ENCODE measurements around the gene ATF7.

Gene ATF7

GRCh38 chr12:53586745-53587144 is 39.4 kb downstream of the ATF7 start:
- Histone ChIP-seq H3K4me2 (ENCODE audit: low read length) (no peak overlapping the region), H3K4me3 (ENCODE audit: low read length) (no peak overlapping the region), H4K20me1 (ENCODE audit: control insufficient read depth, insufficient read depth, low read depth, low read length) (no peaks in the 10 kb centered on the region), H3K79me2 (ENCODE audit: control insufficient read depth, low read length) (no peaks in the 10 kb centered on the region), H3K9me3 (ENCODE audit: control insufficient read depth, insufficient read depth, low read length) (no peaks in the 10 kb centered on the region), H3K36me3 (ENCODE audit: control insufficient read depth, low read length) (no peaks in the 10 kb centered on the region), H3K9me2 (replicated peaks; ENCODE audit: control insufficient read depth, low read length) (no peaks in the 10 kb centered on the region), H3K4me1 (ENCODE audit: control insufficient read depth, low read length) (no peaks in the 10 kb centered on the region), H3K27me3 (ENCODE audit: control insufficient read depth, low read length) (no peaks in the 10 kb centered on the region), H3F3A (ENCODE audit: control insufficient read depth, insufficient read depth) (no peaks in the 10 kb centered on the region), H3K27ac (ENCODE audit: low read depth, low read length) (no peak overlapping the region)
- TF ChIP-seq EZH2phosphoT487 (IDR thresholded peaks at IDR 0.05; ENCODE audit: borderline replicate concordance, low read length) (no peak), CTCF (IDR thresholded peaks at IDR 0.05; ENCODE audit: low read depth, low read length, poor library complexity, severe bottlenecking) (no peak)

DNA sequence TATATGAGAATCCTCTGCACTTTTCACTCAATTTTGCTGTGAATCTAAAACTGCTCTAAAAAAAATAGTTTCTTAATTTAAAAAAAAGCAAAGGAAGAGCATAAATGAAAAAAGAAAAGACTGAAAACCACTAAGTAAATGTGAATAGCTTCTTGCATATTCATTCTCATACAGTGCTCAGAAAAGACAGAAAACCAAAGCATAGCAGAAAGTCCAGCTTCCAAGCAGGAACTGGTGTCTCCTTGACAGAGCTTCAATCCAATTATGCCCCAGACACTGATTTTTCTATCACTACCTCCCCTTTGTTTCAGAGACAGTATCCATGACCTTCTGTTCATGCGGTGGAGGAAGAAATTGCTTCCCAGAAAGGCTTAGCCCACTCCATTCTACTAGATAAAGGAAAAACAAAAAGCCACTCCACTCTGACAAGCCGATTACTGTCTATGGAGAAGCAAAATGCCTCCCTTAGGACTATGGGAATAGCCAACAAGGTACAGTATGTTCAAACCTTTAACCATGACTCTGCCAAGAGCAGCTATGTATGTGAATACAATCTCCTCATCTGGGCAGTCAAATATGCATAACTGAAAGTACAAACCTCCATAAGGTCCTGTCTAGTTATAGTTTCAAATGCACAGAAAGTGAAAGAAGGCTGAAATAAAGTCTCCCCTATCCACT is 40.6 kb downstream of the ATF7 start:
- H3F3A ChIP-seq (ENCODE audit: control insufficient read depth, insufficient read depth): no peaks in the 10 kb centered on the region
- H3K4me3 ChIP-seq (ENCODE audit: low read length): no peak overlapping the region
- no peaks in the 10 kb centered on the region for H3K9me3 ChIP-seq (ENCODE audit: control insufficient read depth, insufficient read depth, low read length)
- H3K27me3 ChIP-seq (ENCODE audit: control insufficient read depth, low read length): no peaks in the 10 kb centered on the region
- no peaks in the 10 kb centered on the region for H3K36me3 ChIP-seq (ENCODE audit: control insufficient read depth, low read length)
- no peaks in the 10 kb centered on the region for H3K4me1 ChIP-seq (ENCODE audit: control insufficient read depth, low read length)
- no peaks in the 10 kb centered on the region for H3K9me2 ChIP-seq (replicated peaks; ENCODE audit: control insufficient read depth, low read length)
- H3K27ac ChIP-seq (ENCODE audit: low read depth, low read length): no peak overlapping the region
- TF ChIP-seq EZH2phosphoT487 (IDR thresholded peaks at IDR 0.05; ENCODE audit: borderline replicate concordance, low read length): no peak
- H3K79me2 ChIP-seq (ENCODE audit: control insufficient read depth, low read length): no peaks in the 10 kb centered on the region
- H3K4me2 ChIP-seq (ENCODE audit: low read length): no peak overlapping the region
- no peaks in the 10 kb centered on the region for H4K20me1 ChIP-seq (ENCODE audit: control insufficient read depth, insufficient read depth, low read depth, low read length)

GRCh38 chr12:53579545-53579955 is 46.6 kb downstream of the ATF7 start:
- no peaks in the 10 kb centered on the region for H4K20me1 ChIP-seq (ENCODE audit: control insufficient read depth, insufficient read depth, low read depth, low read length)
- no peaks in the 10 kb centered on the region for H3K9me3 ChIP-seq (ENCODE audit: control insufficient read depth, insufficient read depth, low read length)
- no peak overlapping the region for H3K27ac ChIP-seq (ENCODE audit: low read depth, low read length)
- no peak overlapping the region for H3K4me2 ChIP-seq (ENCODE audit: low read length)
- no peaks in the 10 kb centered on the region for H3F3A ChIP-seq (ENCODE audit: control insufficient read depth, insufficient read depth)
- no peaks in the 10 kb centered on the region for H3K27me3 ChIP-seq (ENCODE audit: control insufficient read depth, low read length)
- H3K4me3 ChIP-seq (ENCODE audit: low read length): no peak overlapping the region
- TF ChIP-seq EZH2phosphoT487 (IDR thresholded peaks at IDR 0.05; ENCODE audit: borderline replicate concordance, low read length): no peak
- TF ChIP-seq CTCF (IDR thresholded peaks at IDR 0.05; ENCODE audit: low read depth, low read length, poor library complexity, severe bottlenecking): no peak
- no peaks in the 10 kb centered on the region for H3K9me2 ChIP-seq (replicated peaks; ENCODE audit: control insufficient read depth, low read length)
- no peaks in the 10 kb centered on the region for H3K4me1 ChIP-seq (ENCODE audit: control insufficient read depth, low read length)
- H3K36me3 ChIP-seq (ENCODE audit: control insufficient read depth, low read length): no peaks in the 10 kb centered on the region
- H3K79me2 ChIP-seq (ENCODE audit: control insufficient read depth, low read length): no peaks in the 10 kb centered on the region

- Histone ChIP-seq H3K4me3 (ENCODE audit: low read length) (no peak overlapping the region), H3K36me3 (ENCODE audit: control insufficient read depth, low read length) (no peaks in the 10 kb centered on the region), H3K27me3 (ENCODE audit: control insufficient read depth, low read length) (no peaks in the 10 kb centered on the region), H3K79me2 (ENCODE audit: control insufficient read depth, low read length) (no peaks in the 10 kb centered on the region), H3K4me2 (ENCODE audit: low read length) (no peak overlapping the region), H4K20me1 (ENCODE audit: control insufficient read depth, insufficient read depth, low read depth, low read length) (no peaks in the 10 kb centered on the region), H3K9me3 (ENCODE audit: control insufficient read depth, insufficient read depth, low read length) (no peaks in the 10 kb centered on the region), H3K4me1 (ENCODE audit: control insufficient read depth, low read length) (no peaks in the 10 kb centered on the region), H3F3A (ENCODE audit: control insufficient read depth, insufficient read depth) (no peaks in the 10 kb centered on the region), H3K27ac (ENCODE audit: low read depth, low read length) (no peak overlapping the region), H3K9me2 (replicated peaks; ENCODE audit: control insufficient read depth, low read length) (no peaks in the 10 kb centered on the region)
- TF ChIP-seq CTCF (IDR thresholded peaks at IDR 0.05; ENCODE audit: low read depth, low read length, poor library complexity, severe bottlenecking) (no peak), EZH2phosphoT487 (IDR thresholded peaks at IDR 0.05; ENCODE audit: borderline replicate concordance, low read length) (no peak)
Observed at GRCh38 chr12:53578783-53579182, 47.4 kb downstream of the ATF7 start.

All from DOHH2 (cell line).